GM06990 (cell line): ENCODE results near the gene ME2.

Experiments
- DNase-seq: peaks from one replicate; pipeline ENCODE4 v3.0.0-alpha.2; 2011; ENCODE audit not compliant: insufficient read length; ENCODE audit errors: extremely low read depth
- H3K27me3 ChIP-seq: replicated peaks from 2 replicates; pipeline ENCODE4 v1.6.0; 2011; ENCODE audit warnings: low read length; ENCODE audit not compliant: control insufficient read depth, insufficient read depth
- H3K36me3 ChIP-seq: 2 replicates; pipeline ENCODE4 v1.5.1; 2011; ENCODE audit warnings: low read length; ENCODE audit not compliant: control insufficient read depth, insufficient read depth
- H3K4me3 ChIP-seq: replicated peaks from 2 replicates; pipeline ENCODE4 v1.5.1; 2011; ENCODE audit warnings: low read depth, mild to moderate bottlenecking, control low read depth, low read length
- CTCF ChIP-seq: IDR thresholded peaks from 2 replicates; pipeline ENCODE4 v1.5.1; 2011; ENCODE audit warnings: low read length, control low read depth, mild to moderate bottlenecking, inconsistent platforms; ENCODE audit not compliant: insufficient read depth, poor library complexity, severe bottlenecking

Gene ME2

GRCh38 chr18:50863840-50864375 is 15.0 kb upstream of the ME2 start:
- H3K4me3 ChIP-seq = no peak overlapping the region
- no peak for DNase-seq
- H3K36me3 ChIP-seq = no peaks in the 10 kb centered on the region
- H3K27me3 ChIP-seq = no peaks in the 10 kb centered on the region
- no peak for TF ChIP-seq CTCF

- TF ChIP-seq CTCF = peak; percentile 33
- no peaks in the 10 kb centered on the region for H3K36me3 ChIP-seq
- H3K27me3 ChIP-seq = no peaks in the 10 kb centered on the region
- DNase-seq = no peak
- H3K4me3 ChIP-seq = no peak overlapping the region
Measured at GRCh38 chr18:50866765-50867164, 12.2 kb upstream of the ME2 start.

GRCh38 chr18:50869150-50869549 is 9.8 kb upstream of the ME2 start:
- no peak overlapping the region for H3K4me3 ChIP-seq
- no peak for DNase-seq
- TF ChIP-seq CTCF = no peak
- H3K36me3 ChIP-seq = no peaks in the 10 kb centered on the region
- no peaks in the 10 kb centered on the region for H3K27me3 ChIP-seq

GRCh38 chr18:50870138-50870845 is 8.6 kb upstream of the ME2 start:
- H3K27me3 ChIP-seq = no peaks in the 10 kb centered on the region
- DNase-seq = no peak
- H3K4me3 ChIP-seq = no peak overlapping the region
- H3K36me3 ChIP-seq = no peaks in the 10 kb centered on the region
- no peak for TF ChIP-seq CTCF

- Histone ChIP-seq H3K4me3 (no peak overlapping the region), H3K36me3 (no peaks in the 10 kb centered on the region), H3K27me3 (no peaks in the 10 kb centered on the region)
- no peak for DNase-seq
- TF ChIP-seq CTCF = no peak
Measured at GRCh38 chr18:50871846-50872245, 7.1 kb upstream of the ME2 start.
